ENCODE data around the gene IYD.

Gene IYD, protein sequence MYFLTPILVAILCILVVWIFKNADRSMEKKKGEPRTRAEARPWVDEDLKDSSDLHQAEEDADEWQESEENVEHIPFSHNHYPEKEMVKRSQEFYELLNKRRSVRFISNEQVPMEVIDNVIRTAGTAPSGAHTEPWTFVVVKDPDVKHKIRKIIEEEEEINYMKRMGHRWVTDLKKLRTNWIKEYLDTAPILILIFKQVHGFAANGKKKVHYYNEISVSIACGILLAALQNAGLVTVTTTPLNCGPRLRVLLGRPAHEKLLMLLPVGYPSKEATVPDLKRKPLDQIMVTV

DNA sequence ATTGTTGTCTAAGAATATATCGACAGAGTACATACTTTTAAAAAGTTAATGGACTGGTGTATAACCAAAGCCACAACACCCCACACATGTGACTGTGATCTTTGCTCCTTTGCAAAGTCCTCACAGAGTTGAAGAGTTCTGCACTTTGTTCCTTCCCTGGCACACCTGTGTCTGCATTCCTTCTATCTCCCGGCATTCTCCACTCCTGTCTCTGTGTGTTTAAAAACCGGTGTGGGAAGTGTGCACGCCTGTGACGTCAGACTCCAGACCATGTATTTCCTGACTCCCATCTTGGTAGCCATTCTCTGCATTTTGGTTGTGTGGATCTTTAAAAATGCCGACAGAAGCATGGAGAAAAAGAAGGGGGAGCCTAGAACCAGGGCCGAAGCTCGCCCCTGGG lies at the start of gene IYD:
IYD (plus strand) TSS at position 251 of the 400 bp plus-strand sequence; CDS start at position 271, 20 bp downstream.
- DNase-seq, result no peak

DNA sequence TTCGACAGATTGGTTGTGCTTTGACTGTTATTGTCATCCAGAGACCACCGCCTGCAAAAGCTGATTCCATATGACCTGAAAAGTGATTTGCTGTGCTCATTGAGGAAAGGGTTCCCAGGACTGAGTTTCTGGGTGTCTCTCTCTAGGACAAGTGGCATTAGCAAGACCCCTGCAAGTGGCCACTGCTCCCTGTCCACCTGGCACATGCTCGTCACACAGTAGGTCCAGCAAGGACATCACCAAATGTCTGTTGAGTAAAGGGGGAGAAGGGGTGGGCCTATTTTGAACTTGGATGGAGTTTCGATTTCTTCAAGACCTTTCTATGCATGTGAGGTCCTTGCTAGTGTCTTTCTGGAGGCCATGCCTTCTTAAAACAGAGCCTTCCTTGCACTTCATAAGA lies 48.9 kb upstream of the IYD start:
- DNase-seq, result no peak

DNA sequence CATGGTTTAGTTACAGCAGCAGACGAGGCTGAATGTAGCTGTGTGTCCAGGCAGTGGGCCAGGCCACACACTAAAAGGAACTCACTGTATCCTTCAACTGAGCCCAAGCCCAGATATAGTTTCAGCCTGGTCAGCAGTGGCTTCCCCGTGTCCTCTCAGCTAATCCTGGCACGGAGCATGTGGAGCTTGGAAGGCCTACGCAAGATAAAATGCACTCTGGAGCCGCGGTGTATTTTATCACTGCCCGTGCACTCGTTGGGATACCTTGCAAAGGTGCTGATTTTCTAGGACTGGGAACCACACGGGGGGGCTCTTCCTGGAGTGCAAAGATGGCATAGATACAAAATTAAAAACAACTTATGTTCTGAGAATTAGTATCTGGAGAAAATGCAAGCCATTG lies 48.4 kb upstream of the IYD start:
- DNase-seq, result no peak

DNA sequence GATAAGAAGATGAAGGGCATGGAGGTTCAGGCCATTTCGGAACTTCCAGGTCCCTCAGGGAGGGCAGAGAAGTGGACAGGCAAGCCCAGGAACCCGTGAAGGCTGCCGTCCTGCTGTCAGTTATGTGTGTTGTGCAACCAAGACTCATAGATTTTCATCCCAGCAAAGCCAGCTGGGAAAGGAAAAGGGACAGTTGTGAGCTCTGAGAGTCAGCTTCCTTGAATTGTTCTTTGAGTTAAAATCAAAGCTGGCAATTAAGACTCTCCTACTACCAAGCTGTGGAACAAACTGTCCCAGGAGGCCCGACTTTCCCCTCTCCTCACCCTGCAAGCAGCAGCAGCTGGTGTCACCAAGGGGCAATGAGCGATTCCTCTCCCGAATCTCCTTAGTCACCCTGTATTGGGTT lies 46.3 kb upstream of the IYD start:
- DNase-seq, result no peak

DNA sequence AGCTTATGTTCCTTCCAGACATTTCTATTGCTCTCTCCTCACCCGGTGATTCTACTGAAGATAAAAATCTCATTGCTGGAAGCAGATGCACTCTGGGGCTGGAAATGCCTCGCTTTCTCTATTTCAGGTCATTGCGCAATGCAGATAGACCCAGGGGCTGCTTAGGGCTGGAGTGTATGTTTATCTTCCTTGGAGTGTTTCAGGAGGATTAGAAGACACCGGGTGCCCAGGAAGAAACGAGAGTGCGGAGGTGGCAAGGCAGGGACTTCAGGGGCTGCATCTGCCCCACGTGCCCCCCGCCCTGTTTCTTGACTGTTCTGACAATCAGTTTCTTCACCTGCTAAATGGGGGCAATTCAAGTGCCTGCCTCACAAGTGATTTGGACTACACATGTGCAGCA lies 45.6 kb upstream of the IYD start:
- DNase-seq, result no peak

DNA sequence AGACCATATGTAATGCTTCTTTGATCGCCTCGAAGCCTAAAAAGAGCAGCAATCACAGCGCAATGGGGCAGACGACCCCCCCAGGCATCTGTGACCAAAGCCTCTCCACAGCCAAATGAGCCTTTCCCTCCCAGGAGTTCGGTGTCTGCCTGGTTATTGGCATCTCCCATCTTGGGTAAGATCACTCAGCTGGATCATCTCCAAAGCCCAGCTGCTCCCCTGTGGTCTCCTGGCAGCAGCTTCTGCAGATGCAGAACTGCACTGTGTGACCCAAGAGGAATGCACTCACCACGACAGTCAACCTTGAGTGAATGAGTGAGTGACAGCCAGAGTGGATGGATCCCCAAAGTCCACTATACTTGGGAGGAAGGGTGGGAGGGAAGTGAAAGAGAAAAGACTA lies 44.8 kb upstream of the IYD start:
- no peak for DNase-seq

DNA sequence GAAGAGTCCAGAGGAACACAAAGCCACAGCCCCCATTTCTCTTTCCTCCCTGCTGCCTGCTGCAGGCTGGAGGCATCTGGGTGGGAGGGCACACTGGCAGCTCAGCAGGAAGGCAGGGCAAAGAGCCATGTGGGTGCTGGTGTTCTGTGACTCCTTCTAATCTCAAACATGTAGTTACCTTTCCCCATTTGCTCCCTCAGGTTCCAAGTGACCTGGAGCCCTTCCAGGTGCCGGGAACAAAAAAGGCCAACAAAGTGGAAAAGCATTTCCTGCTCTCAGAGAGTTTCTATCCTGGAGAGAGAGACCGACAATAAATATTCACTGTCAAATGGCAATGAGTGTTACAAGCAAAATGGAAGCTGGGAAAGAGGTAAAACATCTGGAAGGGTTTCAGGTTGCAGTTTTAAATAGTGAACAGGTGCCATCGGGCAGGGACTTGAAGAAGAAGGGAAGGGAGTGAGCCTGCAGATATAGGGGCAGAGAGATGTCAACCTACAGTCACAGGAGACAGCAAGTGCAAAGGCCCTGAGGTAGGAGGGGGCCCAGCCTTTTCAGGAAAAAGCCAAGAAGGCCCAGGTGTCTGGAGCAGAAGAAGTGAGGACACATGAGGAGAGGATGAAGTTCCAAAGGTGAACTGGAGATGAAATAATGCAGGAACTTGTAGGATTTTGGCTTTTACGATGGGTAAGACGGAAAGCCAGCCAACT lies 43.6 kb upstream of the IYD start:
- no peak for DNase-seq

DNA sequence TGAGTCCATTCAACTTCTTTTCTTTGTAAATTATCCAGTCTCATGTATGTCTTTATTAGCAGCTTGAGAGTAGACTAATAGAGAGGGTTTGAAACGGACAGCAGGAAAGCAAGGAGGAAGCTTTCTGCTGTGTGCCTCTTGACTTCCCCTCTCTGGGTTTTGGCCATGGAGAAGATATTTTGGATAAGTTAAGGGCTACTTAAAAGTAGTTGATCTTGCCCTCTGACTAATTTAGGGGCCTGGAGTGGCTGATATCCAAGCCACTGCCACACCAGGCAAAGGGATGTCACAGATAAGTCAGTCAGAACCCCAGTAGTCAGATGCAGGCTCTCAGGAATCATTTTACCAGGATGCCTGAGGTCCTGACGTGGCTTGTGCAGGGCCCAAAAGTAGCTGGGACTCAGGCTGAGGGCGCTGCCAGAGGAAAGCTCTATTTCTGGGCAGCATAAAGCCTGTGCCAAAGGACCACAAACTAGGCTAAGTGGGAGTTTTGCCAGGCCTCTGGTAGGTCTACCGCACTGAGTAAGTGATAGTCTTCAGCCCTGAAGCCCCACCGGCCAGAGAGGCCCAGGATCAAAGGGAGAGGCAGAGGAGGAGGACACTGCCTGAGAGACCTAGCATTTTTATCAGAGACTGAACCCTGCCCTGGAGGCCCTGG lies 41.6 kb upstream of the IYD start:
- no peak for DNase-seq

DNA sequence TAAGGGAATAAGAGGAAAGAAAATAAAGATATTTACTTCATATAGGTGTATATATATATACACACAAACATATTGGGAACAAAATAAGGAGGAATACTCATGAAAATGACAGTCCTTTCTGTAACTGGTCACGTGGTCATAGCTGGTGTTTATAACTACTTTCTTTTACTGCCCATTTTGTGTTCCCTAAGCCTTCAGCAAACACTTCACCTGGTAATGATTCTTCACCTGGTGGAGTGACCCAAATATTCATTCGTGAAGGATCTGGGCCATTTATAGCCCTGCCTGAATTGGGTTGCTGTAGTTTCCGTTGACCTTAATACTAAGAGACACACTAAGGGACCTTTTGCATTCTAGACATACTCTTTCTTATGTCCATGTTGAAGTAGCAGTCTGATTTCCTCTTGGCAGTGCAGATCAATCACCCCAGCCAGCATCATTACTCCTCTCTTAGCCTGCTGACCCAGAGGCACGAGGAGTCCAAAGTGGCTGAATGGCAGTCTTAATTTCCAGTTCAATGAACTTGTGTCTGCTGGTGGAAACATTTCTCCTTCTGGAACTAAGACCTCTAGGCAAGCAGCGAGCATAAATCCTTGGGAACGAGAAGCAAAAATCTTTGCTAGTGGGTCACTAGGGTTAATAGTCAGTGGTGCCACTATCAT lies 39.9 kb upstream of the IYD start:
- DNase-seq, result no peak

DNA sequence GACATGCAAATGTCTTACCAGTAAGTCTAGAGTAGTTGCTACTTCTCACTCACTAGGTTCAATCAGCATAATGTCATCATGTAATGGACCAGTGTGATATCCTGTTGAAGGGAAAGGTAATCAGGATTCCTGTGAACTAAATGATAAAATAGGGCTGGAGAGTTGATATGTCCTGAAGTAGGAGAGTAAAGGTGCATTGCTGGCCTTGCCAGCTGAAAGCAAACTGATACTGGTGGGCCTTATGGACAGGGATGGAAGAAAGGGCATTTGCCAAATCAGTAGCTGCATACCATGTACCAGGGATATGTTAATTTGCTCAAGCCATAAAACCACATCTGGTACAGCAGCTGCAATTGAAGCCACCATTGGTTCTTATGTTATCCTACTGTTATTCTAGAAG lies 37.5 kb upstream of the IYD start:
- no peak for DNase-seq

DNA sequence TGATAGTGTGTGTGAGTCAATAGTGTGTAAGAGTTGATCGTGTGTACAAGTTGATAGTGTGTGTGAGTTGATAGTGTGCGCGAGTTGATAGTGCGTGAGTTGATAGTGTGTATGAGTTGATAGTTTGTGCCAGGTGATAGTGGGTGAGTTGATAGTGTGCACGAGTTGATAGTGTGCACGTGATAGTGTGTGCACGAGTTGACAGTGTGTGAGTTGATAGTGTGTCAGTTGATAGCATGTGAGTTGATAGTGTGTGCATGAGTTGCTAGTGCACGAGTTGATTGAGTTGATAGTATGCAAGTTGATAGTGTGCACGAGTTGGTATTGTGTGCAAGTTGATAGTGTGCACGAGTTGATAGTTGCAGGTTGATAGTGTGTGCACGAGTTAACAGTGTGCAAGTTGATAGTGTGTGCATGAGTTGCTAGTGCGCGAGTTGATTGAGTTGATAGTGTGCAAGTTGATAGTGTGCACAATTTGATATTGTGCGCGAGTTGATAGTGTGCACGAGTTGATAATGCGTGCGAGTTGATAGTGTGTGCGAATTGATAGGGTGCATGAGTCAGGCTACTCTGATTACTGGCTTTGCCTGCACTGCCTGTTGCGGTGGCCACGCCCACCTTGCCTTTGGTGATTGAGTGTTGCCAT lies 35.8 kb upstream of the IYD start:
- DNase-seq, result no peak

DNA sequence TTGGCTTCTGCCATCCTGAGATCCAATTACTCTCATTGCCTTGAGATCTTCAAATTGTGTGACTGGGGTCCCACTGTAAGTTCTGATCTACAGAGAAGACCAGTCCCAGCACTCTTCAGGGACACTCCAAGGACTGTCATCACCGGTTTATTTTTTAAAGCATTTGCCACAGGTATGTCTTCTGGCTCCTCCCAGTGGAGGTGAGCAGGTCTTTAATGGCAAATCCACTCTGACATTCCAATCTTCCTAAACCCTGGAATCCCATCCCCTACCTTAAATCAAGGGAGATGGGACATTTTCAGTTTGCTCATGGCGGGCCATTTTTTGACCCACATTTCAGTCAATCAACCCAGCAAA lies 35.2 kb upstream of the IYD start:
- no peak for DNase-seq

DNA sequence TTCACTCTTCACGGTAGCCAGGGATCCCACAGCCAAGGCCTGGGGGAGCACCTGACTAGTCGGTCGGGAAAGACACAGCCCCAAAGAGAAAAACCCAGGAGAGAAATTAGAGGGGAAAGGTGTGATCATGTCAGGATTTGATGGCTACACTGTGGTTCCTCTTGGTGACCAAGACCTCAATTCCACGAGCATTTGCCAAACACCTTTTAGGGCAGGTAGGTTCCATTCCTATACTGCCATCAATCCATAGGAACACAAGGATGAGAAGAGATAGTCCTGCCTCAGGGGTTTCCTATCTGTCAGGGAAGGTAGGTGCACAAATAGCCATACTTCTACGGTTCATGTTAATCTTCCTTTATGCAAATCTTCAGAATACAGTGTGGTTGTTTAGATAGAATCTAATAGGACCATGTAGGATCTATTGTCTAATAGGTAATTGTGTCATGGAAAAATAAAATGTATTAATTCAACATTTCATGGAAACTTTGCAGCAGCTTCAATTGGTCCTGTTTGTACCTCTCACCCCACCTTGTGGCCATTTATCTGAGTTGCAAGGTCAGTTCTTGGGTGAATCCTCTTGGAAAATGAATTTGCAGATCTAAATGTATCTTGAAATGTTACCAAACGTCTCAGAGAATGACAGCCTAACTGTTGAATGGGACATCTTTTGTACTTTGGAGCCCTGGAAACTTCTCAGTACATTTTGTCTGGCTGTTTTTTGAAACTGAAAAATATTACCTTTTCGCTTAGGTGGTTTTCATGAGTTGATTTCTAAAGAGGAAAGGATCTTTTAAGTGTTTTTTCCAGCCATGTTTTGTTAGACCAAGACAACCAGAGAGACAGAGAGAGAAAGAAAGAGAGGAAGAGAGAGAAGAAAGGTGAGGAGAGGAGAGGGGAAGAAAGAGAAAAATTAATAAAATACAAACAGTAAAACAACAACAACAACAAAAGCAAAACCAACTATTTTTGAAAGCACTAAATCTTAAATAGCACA lies 33.7 kb upstream of the IYD start:
- peak in 1 of 2 experiments; percentile 4 for DNase-seq

DNA sequence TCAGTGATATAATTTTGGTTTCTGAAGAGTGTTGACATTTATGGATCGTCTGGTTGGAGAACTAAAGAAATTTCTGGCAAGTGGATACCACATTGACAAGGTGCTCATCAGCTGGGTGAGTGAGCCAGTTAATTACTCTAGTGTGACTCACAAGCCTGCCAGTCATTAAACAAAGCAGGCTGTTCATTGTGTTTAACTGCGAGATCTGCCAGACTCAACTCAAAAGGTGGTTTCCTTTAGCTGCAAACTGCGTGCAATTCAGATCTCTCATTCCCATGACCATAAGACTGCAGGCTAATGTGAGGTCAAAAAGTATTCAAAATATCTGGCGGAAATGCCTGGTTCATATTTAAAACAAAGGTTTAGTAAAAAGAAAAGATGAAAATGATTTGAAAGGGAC lies 32.5 kb upstream of the IYD start:
- no peak for DNase-seq

DNA sequence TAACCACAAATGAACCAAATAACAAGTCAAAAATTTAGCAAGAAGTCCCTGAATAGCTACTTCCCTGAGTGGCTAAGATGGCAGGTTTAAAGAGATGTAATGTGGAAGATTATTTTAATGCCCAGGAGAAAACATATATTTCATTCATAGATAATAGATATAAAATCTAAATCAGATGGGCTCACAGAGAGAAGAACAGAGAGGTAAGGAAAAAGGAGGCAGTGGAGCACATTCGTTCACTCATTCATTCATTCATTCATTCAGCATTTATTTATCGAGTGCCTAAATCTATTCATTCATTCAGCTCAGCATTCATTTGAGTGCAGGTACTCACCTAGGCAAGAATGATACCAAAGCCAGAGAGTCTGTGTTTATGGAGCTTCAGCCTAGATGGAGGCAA lies 32.1 kb upstream of the IYD start:
- no peak for DNase-seq

DNA sequence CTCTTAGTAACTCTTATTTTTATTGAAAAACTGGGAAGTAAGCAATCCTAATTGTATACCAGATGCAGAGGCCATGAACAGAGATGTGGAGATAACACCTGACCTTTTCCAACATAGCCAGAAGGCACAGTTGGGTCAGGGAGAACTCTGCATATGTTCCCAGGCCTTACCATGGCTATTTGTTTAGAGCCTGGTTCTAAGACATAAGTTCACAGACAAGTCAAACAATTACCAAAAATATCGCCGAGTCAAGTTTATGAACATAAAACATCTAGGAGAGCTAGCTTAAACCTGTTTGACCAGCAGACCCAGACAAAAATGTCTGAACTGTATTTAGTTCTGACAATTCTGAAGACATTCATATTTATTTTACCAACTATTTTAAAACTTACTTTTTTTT lies 26.7 kb upstream of the IYD start:
- DNase-seq, result no peak

DNA sequence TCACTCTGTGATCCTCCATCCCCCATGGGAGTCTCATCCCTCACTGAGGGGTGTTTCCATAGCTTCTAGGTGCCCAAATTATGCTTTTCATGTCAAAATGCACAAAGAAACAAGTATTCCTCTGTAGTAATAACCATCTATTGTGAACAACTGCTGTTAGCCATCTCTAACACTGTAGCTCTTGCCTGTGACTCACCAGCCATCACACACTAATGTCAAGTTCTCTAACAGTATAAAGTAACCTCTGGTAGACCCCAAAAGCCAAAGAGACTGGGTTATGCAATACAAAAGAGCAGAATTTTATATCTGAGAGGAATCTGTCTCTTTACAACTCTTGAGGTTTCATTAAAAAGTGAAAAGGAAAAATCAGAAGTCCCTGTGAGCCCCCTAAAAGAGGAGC lies 25.4 kb upstream of the IYD start:
- DNase-seq, result no peak

DNA sequence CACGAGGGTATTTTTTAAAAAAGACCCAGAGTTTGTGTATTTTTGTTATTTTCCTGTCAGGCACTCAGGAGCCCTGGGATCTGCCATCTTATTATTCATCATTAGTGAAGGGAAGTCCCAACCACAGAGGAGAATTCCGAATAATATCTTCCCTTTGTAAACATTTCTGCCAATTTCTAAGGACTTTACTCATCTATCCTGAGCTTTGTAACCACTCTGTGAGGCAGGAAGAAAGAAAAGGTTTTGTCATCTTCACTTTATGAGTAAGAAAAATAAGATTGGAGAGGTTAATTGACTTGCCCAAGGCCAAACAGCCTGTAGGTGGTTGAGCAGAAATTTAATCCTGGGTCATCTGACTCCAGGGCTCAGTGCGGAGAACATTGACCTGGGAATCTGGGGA lies 23.0 kb upstream of the IYD start:
- no peak for DNase-seq

DNA sequence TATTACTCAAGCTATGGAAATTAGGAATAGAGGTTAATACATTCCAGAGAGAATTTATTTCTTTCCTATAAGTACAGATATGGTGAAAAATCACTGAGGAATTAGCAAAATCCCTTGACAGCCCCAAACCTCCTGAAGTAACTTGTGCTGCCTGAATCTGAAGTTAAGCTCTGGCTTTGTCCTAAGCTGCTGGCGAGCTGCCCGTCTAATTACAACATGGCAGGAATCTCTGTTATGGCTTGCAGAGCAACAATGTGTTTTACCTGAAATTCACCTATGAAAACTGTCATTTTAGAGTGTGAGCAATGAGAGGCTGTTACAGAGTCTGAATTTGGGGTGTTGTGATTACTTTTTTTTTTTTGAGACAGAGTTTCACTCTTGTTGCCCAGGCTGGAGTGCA lies 22.5 kb upstream of the IYD start:
- DNase-seq, result no peak

DNA sequence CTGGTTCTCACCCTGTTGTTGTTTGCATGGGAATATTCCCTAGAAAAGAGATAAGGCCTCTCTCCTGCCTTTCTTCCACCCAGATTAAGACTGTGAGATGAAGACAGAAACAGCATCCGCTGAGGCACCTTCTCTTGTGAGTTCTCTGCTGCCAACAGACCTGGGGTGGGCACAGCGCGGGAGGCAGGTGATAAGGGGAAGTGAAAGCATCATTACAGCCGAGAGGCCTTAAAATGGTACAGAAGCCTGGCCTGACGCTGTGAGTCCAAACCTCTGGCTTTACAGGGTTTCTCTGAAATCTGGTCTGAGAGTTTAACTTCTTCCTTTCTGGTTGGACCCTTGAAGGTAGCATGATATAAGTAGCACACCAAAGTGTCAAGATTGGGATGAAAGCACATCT lies 21.0 kb upstream of the IYD start:
- DNase-seq, result no peak

DNA sequence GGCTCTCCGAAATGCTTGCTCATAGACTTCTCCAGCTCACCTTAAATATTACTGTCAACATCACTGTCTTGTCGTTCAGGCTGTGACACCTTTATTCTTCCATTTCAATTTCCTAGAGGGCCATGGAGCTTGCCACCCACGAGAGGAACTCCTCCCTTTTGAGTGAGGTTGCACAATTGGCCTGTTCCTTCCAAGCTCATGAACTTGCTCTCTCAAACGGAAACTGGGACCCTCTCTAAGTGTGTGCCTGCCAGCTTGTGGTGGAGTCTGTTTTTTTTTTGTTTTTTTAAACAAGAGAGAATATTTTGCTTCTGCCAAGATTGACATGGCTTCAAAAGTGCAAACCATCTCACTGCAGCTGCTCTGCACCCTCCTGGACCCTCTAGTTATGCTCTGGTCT lies 19.3 kb upstream of the IYD start:
- no peak for DNase-seq
